Fibroblast of skin of right quadriceps (primary cell): ENCODE measurements around the gene NDUFV1.

ENCODE experiments used
- DNase-seq: peaks from one replicate; pipeline ENCODE4 v3.0.0-alpha.2; 2013

Gene NDUFV1

DNA sequence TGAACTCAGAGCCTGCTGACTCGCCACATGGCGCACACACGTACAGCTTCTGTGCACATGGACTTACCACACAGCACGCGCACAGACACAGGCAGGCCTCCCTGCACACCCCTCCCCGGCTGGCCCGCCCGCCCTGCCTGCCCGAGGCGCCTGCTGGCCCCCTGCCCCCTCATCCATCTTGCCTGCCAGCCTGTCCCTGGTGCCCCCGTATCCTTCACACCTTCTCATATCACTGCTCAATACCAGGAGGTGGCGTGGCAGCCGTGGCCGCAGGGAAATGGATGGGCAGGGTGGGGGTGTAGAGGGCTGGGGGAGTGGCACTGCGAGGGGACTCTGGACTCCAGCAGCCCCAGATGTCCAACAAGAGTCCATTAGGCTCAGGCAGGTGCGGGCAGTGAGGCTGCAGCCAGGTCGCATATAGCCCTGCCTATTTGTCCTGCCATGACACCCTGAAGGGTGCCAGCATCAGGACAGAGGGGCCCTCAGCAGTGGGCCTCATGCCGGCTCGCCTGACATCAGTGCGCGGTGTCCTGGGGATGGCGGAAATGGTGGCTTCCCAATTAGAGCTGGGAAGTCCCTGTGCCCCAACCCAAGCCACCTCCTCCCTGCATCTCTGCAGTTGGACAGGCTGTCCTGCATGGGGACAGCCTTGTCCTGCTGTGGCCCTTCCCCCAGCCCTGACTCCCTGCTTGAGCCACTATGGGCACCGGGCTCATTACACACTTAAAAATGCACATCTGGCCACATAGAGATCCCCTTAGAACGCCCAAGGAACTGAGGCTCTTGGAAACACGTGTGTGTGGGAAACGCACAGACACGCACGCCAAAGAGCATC is 34.8 kb downstream of the NDUFV1 start:
- DNase-seq: no peak

DNA sequence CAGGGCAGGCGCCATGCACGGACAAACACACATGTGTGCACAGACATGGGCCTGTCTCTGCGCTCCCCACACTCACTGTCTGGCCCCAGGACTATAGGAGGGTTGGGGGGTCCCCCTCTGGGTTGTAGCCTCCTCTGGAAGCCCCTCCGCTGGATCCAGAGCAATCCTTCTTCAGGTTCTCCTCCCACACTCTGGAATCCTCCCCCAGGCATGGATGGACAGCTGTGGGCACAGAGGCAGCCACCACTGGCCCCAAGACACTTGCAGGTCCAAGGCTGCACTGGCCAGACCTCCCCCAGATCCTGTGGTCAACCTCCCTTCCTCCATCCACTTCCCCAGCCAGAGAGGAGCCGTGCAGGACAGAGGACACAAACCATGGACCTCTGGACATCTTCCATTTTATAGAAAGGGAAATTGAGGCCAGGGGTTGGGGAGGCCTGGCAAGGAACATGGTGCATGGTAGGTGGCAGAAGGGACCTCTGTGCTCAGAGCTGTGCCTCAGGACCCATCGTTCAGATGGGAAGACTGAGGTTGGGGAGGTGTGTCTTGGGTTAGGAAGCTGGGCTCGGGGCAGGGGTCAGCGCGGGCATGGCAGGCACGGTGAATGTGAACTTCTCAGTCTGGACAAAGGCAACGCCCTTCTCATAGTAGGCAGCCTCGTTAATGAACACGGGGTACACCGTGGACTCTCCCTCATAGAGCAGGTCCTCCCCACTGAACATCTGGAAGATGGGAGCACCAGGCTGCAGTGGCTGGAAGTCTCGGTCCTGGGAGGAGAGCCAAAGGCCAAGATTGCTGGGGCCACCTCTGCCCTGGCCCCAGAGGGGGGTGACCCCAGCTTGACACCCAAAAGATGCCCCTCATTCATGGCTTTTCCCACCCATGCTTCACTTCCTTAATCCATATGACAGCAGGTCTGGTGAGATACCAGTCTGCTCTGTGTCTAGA is 35.7 kb downstream of the NDUFV1 start:
- no peak for DNase-seq

DNA sequence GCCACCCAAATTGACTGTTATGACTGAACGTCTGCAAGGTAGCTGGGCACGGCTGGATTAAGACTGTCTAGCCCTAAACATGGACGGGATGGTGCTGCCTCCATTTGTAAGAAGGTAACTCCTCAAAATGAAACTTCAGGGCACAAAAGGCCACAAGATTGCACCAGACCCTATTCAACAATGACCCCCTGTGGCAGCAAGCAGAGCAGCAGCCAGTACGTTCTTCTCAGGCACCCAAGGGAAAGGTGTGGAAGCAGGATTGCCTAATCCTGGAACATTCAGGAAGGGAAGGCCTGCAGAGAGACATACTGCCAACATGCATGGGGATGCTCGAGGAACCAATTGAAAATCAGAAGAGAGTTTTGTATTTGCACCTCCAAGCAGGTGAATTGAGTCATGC is 37.3 kb downstream of the NDUFV1 start:
- DNase-seq: no peak

DNA sequence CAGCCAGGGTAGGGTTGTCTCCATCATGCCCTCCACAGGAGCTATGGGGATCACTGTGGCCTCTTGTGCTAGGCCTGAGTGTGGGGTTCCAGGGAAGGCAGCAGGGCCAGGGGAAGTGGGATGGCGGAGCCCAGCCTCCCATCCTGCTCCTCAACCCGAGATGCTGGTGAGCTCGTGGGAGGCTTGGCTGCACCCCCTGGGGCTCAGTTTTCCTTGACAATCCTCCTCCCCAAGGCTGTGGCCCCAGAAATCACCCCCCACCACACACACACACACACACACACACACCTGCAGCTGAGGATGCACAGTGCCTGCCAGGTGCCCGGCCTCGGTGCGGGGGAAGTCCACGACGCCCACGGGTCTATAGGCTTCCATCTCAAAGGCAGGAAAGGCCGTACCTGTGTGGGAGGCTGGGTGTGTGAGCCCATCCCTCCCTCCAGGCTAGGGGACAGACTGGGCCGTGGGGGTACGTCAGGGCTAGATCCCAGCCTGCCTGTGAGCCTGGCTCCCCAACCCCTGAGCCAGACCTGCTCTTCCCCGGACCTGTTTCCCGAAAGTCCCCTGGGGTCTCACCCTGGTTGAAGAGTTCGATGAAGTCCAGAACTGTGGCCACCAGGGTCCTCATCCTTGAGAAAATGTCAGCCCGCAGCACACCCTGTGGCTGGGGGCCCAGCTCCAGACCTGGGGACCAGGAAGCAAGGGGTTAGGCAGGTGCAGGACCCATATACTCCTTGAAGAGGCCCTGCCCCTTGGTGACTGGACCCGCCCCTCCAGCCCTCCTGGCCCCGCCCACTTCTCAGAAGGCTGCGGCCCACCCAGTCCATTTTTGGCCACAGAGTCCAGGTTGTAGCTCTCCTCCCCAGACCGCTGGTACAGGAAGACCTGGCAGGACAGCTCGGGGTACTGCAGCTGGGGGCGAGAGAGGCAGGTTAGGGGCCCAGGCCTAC is 38.0 kb downstream of the NDUFV1 start:
- DNase-seq: no peak

DNA sequence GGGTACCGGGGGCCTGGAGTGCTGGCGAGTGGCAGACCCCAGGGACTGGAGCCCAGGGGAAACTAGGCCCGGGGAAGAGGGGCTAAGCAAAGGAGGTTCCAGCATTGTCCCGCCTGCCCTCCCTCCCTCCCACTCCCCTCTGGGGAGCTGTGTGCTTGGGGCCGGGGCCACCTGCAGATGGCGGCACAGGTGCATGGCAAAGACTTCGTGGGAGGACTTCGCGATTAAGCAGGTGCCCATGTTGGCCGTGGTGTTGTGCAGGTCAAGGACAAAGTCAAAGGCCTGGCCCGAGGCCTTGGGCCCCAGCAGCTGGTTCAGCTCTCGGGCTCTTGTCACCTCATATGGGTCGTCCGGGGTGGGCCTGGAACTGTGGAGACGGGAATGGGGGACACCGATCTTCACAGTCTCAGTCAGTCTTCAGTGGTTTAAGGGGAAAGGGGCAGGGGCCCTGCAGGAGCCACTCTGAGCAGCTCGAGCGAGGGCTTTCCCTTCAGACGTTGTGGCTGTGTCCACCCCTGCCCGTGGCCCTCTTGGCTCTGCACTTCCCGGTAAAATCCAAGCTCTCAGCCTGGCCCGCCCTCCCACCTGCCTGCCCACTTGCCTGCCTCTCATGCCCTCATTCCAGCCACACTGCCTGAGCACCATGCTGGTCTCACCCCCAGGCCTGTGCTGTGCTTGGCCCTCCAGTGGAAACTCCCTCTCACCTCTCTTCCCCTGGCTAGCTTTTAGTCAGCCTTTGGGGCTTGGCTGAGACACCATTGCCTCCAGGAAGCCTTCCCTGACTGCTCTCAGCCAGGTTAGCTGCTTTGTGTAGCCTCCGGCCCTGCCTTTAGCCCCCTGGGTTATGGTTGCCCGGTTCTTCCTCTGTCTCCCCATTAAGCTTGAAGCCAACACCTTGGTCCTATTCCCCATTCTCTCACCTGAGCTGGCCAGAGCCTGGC is 39.1 kb downstream of the NDUFV1 start:
- no peak for DNase-seq

DNA sequence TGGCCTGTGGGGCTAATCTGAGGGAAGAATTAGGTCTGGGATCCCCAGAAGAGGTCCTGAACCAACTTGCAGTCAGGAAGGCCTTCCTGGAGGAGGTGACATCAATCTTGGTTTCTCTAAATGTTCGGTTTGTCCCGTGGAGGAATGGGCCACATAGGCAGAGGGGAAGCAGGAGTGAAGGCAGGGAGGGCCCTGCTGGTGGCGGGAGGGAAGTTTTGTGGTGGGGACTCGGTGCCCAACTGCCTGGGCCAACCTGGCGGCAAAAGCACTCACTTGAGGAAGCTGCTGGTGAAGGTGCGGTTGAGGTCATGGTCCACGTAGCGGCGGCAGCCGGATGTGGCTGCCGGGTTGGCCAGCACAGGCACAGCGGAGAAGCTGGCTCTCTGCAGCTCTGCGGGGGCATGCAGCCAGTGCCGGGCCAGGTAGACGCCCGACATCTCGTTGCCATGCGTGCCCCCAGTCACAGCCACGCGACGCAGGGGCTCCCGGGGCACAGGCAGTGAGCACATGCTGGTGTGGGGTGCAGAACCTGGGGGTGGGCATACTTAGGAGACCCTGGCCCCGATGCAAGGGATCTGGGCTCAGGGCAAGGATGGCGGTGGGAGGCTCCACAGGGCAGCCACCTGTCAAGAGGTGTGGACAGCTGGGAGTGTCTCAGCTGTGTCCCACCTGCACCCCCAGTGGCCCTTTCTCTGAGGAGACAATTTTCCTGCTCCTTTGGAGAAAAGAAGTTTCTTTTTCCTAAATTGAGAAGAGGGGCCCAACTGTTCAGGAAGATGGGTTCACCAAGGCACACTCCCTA is 40.0 kb downstream of the NDUFV1 start:
- DNase-seq: no peak

DNA sequence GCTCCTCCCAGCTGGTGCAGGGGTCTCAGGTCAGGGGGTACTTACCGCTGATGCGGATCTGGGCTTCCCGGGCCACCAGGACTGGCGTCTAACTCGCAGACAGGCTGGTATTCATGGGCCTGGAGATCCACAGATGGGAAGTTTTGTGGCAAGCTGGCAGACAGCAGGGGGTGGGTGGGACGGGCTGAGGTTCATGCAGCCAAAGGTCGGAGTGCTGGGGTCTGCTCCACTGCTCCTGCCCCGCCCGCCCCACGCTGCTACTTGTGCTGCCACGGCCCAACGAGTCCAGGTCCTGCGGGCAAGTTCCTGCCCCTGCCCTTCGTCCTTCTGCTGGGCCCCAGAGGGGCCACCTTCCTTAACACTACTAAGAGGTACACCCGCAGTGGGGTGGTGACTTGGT is 40.7 kb downstream of the NDUFV1 start:
- no peak for DNase-seq

DNA sequence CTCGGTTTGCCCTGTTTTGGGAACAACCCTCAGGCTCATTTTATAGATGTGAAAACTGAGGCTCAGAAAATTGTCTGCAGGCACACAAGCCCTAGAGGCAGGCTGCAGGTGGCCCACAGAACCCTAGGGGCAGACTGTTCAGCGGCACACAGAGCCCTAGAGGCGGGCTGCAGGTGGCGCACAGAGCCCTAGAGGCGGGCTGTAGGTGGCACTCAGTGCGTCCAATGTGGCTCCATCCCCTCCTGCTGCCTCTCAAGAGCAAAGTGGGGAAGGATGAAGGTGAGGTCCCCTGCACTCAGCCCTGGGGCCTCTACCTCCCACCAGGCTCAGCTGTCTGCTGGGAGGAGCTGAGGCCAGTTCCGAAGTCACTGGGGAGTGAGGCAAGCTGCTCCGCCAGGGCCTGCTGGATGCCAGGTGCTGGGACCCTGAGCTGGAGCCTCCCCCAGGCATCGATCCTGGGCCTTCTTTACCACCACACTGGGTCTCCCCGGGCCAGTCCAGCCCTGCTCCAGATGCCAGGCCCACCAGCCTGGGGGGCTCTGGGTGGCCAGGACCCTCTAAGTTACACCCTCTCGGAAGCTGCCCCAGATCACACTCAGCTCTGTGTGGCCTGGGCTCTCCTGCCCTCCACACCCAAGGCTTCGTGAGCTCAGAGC is 41.5 kb downstream of the NDUFV1 start:
- DNase-seq: no peak

DNA sequence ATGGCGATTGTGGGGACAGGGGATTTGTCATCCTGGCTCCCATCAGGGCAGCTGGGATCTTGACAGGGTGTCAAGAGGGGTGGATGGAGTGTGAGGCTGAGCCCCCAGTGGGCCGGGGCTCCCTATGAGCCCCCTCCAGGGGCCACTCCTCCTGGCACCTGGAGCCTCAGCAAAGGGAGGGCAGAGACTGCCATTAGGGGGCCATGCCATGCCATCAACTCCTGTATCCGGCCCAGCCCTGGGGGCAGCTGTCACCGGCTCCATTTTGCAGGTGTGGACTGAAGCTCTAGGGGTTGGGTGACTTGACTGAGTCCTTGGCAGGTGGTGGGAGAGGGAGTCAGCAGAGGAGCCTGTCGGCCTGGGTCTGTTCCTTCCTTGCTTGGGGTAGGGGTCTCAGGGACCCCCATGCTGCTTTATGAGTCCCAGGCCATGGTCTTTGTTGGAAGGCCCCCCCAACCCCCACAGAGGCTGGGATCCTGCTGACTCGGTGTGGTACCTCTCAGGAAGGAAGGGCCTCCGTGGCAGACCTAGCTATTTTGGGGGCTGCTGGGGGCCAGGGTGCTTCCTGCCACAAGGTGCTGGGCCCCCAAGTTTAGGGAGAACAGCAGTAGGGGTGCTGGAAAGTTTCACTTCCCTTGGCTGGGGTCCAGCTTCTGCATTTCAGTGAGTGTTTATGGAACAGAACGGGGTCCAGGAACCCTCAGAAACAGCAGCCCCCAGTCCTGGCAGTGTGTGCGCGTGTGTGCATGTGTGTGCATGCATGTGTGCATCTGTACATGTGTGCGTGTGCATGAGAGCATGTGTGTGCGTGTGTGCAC is 42.3 kb downstream of the NDUFV1 start:
- no peak for DNase-seq

DNA sequence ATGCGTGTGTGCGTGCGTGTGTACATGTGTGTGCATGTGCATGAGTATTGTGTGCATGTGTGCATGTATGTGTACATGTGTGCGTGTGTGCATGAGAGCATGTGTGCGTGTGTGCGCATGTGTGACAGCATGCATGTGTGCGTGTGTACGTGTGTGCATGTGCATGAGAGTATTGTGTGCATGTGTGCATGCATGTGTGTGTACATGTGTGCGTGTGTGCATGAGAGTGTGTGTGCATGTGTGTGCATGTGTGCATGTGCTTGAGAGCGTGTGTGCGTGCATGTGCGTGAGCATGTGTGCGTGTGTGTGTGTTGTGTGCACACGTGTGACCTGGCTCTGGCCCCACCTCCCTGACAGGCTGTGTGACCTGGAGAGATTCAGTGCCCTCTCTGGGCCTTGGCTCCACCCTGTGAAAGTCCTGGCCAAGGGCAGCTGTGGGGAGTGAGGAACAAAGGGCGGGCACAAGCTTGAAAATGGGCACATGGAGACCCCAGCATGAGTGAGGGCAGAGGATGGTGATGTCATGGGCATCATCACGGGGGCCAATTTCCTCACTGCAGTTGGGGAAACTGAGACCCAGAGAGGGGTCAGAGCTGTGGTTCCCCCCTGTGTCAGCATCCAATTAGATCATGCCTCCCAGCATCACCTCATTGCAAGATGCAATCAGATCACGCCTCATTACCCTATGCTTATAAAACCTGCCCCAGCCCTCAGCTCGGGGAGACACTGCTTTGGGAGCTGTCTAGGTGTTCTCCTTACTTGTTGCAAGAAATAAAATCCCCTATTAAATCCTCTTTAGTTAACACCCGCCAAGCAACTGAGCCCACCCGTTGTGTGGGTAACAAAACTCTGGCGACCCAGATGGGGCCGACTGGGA is 43.1 kb downstream of the NDUFV1 start:
- no peak for DNase-seq

DNA sequence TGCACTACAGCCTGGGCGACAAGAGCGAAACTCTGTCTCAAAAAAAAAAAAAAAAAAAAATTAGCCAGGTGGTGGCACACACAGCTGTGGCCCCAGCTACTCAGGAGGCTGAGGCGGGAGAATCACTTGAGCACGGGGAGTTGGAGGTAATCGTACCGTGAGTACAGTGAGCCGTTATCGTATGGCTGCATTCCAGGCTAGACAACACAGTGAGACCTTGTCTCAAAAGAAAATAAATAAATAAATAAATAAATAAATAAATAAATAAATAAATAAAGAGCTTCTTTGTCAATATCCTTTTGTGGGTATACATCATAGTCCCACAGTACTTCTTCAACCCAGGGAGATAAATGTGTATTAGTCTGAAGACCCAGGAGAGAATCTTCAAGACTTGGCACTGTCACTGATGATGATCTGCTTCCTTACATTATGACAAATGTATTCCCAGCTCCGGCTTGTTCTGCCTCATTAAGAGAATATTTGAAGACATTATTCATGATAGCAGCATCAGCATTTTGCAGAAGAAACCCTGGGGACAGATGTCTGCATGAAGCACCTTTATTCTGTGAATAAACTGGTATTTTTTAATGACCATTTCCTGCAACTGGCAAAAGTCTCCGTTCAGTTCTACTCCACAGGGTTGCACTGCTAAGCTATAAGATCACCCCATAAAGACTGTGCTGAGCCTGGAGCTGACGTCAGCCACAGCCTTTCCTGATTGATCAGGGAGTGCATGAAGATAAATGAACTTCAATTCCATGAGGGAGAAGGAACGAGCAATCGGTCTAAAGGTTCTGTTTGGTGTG is 45.4 kb downstream of the NDUFV1 start:
- DNase-seq: no peak

DNA sequence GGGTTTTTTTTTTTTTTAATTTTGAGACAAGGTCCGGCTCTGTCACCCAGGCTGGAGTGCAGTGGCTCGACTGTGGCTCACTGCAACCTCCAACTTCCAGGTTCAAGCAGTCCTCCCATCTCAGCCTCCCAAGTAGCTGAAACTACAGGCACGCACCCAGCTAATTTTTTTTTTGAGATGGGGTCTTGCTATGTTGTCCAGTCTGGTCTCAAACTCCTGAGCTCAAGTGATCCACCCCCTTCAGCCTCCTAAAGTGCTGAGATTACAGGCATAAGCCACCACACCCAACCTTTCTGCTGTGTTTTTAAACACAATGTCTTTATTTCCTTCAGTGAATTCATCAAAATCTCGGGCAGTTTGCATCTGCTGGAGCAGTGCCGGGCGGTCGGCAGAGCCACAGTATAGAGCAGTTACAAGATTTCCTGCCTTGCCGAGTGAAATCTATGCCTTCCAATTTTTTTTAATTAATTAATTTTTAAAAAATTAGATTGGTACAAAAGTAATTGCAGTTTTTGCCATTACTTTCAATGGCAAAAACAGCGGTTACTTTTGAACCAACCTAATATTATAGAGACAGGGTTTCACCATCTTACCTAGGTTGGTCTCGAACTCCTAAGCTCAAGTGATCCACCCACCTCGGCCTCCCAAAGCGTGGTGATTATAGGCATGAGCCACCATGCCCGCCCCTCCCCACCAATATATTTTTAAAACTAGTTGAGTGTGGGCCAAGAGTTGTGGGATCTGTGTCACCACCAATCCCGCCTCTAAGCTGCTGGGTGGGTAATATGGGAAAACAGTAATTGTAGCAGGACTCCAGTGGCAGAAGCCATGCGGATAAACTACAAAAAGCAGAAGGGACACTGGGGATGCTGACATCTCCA is 46.5 kb downstream of the NDUFV1 start:
- no peak for DNase-seq

DNA sequence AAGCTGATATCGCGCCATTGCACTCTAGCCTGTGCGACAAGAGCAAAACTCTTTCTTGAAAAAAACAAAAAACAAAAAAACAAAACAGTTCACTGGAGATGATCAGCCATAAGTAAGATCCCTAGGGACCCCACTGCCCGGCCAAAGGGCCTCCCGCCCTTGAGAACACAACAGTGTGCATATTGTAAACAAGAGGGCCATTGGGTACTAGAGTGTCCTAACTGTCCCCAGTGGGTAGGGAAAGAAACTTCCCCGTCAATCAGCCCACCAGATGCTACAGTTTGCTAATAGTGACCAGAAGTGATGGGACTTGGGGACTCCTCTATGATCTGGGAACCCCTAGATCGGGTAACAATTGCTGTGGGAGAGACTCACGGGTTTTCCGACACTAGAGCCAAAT is 47.5 kb downstream of the NDUFV1 start:
- no peak for DNase-seq

DNA sequence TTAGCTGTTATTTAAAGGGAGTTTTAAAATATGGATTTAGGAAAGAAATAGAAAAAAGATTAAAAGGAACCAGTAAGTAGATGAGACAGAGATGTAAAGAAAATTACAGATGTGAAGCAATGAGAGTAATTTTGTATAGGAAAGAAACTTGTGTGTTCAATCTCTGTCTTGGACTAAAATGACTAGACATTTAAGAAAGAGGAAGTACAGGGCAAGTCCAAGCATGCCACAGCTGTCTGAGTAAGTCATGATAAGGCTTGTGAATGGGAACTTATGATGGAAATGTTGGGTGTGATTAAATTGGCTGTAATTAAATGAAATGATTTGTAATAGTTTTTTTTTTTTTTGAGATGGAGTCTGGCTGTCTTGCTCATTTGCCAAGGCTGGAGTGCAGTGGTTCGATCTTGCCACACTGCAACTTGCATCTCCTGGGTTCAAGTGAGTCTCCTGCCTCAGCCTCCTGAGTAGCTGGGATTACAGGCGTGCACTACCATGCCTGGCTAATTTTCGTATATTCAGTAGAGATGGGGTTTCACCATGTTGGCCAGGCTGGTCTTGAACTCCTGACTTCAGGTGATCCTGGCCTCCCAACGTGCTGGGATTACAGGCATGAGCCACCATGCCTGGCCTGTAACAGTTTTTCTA is 49.7 kb downstream of the NDUFV1 start:
- DNase-seq: no peak

DNA sequence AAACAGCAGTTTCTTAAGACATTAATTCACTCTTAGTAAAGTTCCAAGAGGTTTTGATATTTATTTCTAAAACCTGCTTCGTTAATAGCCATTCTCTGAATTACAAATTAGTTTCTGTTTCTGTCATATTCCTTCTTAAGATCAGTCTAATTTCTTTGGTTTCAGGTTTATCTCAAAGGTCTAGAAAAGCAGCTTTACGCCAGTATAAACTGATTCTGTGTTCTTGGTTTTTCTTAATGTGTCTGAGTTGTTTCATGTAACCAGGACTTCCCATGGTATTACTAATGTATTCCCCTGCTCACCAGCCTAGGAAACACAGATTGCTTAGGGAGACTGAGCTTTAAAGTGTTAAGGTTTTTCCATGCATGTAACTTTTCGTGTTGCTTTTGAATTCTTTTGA is 50.6 kb downstream of the NDUFV1 start:
- DNase-seq: no peak
